ENCODE measurements around the gene BCL11B.

The BCL11B gene

GRCh38 chr14:99179506-99179905, 92.5 kb downstream of the BCL11B start:
- no peak for DNase-seq

- no peak for DNase-seq
Observed at GRCh38 chr14:99177886-99178835, 93.8 kb downstream of the BCL11B start.

GRCh38 chr14:99177046-99177655, 94.8 kb downstream of the BCL11B start:
- no peak for DNase-seq

GRCh38 chr14:99176156-99176945, 95.6 kb downstream of the BCL11B start:
- DNase-seq, result no peak

- DNase-seq, result no peak
Observed at GRCh38 chr14:99175331-99176155, 96.5 kb downstream of the BCL11B start.

- no peak for DNase-seq
Observed at GRCh38 chr14:99174770-99175319, 97.2 kb downstream of the BCL11B start.

- DNase-seq, result no peak
Observed at GRCh38 chr14:99174081-99174769, 97.8 kb downstream of the BCL11B start.

GRCh38 chr14:99173506-99173905, 98.5 kb downstream of the BCL11B start:
- DNase-seq, result no peak

GRCh38 chr14:99173086-99173485, 98.9 kb downstream of the BCL11B start:
- no peak for DNase-seq

- DNase-seq, result no peak
Observed at GRCh38 chr14:99171396-99171795, 100.6 kb downstream of the BCL11B start.

- DNase-seq, result no peak
Observed at GRCh38 chr14:99169776-99170356, 102.1 kb downstream of the BCL11B start.

GRCh38 chr14:99168330-99168729, 103.7 kb downstream of the BCL11B start:
- DNase-seq, result no peak

GRCh38 chr14:99166506-99166905, 105.5 kb downstream of the BCL11B start:
- no peak for DNase-seq

GRCh38 chr14:99164712-99165111, 107.3 kb downstream of the BCL11B start:
- DNase-seq, result no peak

GRCh38 chr14:99163446-99163845, 108.6 kb downstream of the BCL11B start:
- no peak for DNase-seq

GRCh38 chr14:99159341-99160340, 112.4 kb downstream of the BCL11B start:
- no peak for DNase-seq

- DNase-seq, result no peak
Observed at GRCh38 chr14:99158646-99159165, 113.3 kb downstream of the BCL11B start.

- DNase-seq, result no peak
Observed at GRCh38 chr14:99158150-99158549, 113.8 kb downstream of the BCL11B start.

GRCh38 chr14:99157676-99158075, 114.3 kb downstream of the BCL11B start:
- no peak for DNase-seq

Data from T-helper 2 cell (primary cell).